HG02938 (cell line): Measurements from ENCODE around the gene FAM120A.
"Not testable (repeated sequence)": the region's sequence is repeated elsewhere in the genome, so short reads cannot be mapped to it uniquely, and the experiment has no call there.

Experiments used
- ATAC-seq: cut with Tn5 transposase; IDR thresholded peaks from one replicate; pipeline ENCODE4 v1.9.1; 2021; ENCODE audit warnings: mild to moderate bottlenecking, moderate library complexity; ENCODE audit not compliant: unreplicated experiment

The FAM120A gene

GRCh38 chr9:93505541-93506132, 54.2 kb downstream of the FAM120A start:
- ATAC-seq: no peak

- ATAC-seq: no peak
These were observed 56.3 kb downstream of the FAM120A start for GRCh38 chr9:93507768-93508167.

- ATAC-seq: no peak
These were observed 56.7 kb downstream of the FAM120A start for GRCh38 chr9:93508207-93508606.

- ATAC-seq: no peak
These were observed 57.6 kb downstream of the FAM120A start for GRCh38 chr9:93509084-93509483.

DNA sequence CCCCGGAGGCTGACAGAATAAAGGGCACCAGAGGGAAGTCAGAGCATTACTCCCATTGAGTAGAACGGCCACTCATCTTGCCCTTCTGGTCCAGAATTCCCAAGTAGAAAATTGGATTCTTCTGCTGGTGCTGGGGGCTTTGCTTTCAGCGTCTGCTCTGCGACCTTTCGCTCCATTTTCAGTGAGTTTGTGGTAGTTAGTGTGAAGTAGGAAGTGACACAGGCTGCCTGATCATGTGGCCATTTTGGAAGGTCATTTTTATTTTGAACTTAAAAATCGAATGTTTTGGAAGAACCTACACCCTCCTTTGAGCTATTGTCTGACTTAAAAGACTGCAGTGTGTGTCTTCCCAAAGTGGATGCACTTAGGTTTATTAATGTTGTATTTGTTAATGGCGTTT, 58.6 kb downstream of the FAM120A start:
- no peak for ATAC-seq

GRCh38 chr9:93511228-93511627, 59.7 kb downstream of the FAM120A start:
- ATAC-seq: not testable (repeated sequence)

- ATAC-seq: not testable (repeated sequence)
These were observed 60.8 kb downstream of the FAM120A start for GRCh38 chr9:93512170-93512812.

DNA sequence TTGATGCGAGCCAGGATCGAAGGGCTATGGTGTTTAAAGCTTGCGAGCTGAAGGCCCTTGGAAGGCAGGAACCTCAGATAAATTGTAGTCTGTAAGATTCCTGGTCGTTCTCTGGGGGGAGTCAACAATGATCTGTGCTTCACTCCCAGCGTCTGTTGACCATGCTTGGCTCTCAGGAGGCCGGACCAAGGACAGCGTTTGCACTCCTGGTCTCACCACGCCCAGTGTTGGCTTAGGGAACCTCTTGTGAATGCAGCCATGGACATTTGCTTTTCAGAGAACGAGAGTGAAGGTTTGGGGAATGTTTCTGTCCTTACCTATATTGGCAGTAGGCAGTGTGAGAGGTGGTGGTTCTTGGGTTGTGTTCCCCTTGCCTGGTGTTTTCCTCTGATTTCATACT, 62.1 kb downstream of the FAM120A start:
- ATAC-seq: no peak

DNA sequence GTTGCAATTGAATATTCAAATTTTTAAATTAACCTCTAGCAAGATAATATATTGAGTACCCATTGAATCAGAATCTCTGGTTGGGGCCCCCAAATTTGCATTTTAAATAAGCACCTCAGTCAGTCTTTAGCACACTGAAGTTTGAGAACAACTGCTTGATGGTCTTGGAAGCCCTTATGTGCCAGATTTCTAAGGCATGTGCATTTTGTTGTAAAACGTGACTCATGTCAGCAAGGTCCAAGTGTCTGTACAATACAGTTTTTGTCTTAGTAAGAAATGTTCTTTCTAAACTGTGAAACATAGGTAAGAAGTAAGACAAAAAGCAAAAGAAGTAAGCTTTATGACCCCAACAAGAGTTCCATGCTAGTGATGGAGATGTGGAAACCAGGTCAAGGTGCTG, 65.8 kb downstream of the FAM120A start:
- no peak for ATAC-seq

GRCh38 chr9:93520523-93520922, 69.0 kb downstream of the FAM120A start:
- no peak for ATAC-seq

DNA sequence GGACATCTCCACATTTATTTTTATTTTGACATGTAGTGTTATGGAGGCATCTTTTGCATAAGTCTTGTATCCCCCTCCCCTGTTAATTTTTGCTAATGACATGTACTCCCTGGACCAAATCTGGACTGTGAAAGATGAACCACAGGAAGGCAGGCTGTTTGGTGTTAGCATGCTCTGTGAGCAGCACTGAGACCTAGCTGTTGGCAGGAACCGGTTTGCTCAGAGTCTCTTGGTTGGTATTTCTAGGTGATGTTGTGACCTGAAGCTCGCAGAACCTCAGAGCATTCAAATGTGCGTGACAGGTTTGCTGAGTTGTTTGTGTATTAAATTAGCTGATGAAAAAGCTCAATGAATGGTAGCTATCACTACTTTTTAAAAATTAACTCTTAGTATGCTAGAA, 71.3 kb downstream of the FAM120A start:
- ATAC-seq: no peak

GRCh38 chr9:93523518-93524144, 72.1 kb downstream of the FAM120A start:
- ATAC-seq: no peak

GRCh38 chr9:93525476-93525875, 74.0 kb downstream of the FAM120A start:
- ATAC-seq: no peak

DNA sequence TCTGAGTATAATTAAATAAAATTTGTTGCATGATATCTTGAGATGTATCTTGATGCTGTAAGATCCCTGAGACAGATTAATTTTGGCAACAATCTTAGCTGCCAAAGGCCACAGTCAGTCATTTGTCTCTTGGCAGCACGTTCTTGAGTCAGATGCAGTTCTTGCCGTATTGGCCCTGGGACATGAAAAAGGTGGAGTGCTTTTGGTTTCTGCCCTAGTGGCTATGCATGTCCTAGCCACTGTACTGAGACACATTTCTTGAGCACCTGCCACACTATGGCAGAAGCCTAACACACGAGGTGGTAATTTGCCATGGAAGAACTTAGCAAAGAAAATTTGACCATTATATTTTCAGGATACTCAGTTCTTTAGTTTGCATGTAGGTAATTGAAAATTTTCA, 79.9 kb downstream of the FAM120A start:
- no peak for ATAC-seq

DNA sequence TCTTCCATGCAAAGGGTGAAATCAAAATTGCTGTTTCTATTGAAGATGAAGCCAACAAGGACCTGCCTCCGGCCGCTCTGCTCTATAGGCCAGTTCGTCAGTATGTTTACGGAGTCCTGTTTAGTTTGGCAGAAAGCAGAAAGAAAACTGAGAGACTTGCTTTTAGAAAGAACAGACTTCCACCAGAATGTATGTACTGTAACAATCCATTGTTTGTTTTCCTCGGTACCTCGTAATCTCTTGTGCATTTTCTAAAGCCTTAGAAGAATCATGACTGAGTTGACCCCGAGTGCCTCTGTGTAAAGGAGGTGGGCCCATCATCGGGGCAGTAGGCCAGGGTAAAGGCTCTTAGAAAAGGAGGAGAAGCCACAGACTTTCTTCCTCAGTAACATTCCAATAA, 80.7 kb downstream of the FAM120A start:
- ATAC-seq: no peak

DNA sequence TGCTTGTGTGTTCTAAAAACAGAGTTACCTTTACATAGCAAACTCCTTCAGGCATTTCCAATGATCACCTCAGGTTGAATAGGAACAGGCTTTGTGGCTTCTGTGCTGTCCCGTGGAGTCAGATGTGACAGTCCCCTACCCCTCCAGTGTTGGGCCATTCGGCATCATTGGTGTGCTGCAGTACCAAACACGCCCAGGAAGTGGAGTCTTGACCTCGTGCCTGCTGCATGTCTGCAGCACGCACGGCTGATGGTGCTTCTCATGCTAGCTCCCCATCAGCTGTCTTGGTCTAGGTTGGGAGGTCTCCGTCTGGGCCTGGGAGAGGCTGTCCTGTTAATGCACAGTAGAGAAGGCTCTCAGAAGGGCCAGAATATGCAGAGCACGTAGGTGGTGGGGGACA, 82.4 kb downstream of the FAM120A start:
- no peak for ATAC-seq

- ATAC-seq: no peak
These were observed 84.7 kb downstream of the FAM120A start for GRCh38 chr9:93536167-93536566.

GRCh38 chr9:93536874-93537273, 85.4 kb downstream of the FAM120A start:
- ATAC-seq: no peak

- ATAC-seq: no peak
These were observed 88.8 kb downstream of the FAM120A start for GRCh38 chr9:93540305-93540704.

- no peak for ATAC-seq
These were observed 89.5 kb downstream of the FAM120A start for GRCh38 chr9:93541005-93541404.

DNA sequence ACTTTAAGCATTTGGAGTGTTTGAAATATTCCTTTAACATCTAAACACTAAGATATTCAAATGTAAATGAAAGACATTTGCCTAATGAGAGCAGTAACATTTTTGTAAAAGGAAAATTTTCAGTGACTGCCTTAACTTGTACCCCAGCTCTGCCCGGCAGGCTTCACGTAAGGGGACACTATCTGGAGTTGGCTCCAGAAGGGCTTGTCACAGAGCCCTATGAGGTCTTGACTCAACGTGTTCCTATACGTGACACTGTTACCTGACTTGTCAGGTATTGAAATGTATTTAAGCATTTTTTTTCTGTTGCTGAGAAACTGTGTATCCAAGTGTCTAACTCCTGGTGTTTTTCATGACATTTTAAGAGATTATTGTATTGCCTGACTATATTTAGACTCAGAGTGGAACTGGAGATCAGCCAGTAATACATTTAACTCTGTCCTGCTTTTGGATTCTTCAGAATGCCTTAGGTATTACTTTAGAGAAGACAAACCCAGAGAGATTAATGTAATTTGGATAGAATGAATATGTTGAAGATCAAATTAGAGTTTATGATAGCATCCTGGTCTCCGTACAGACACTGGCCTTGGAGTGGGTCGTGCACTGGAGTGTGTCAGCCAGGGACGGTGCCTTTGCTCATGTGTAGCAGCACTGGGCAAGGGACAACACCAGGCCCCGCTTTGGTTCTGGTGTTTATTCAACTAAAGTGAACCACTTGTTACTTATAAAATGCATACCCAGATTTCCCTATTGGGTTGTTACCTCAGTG, 90.3 kb downstream of the FAM120A start:
- ATAC-seq: no peak

GRCh38 chr9:93543117-93543516, 91.6 kb downstream of the FAM120A start:
- no peak for ATAC-seq
